ENCODE results near the gene BOD1L1. TPM values are rescaled to one million over a fixed set of nuclear protein-coding genes. Genes with fewer than 3 reads are reported as not detected.

BOD1L1 gene
- polyA plus RNA-seq, 2 donors, result 8.0 to 9.0 TPM

- Histone ChIP-seq H3K27me3 (ENCODE audit: control insufficient read depth in 1 of 2, insufficient read depth in 2 of 2, low read length in 2 of 2) (peaks cover 19 to 42% of the 10 kb centered on the region in 2 donors), H3K9me3 (ENCODE audit: control insufficient read depth in 2 of 2, insufficient read depth in 1 of 2, low read depth in 1 of 2, low read length in 1 of 2) (peaks cover 10 to 11% of the 10 kb centered on the region in 2 donors), H3K27ac (ENCODE audit: low read depth in 2 of 2, low read length in 1 of 2) (no peak overlapping the region), H3K36me3 (ENCODE audit: control insufficient read depth in 2 of 2, insufficient read depth in 2 of 2, low read length in 1 of 2) (no peaks in the 10 kb centered on the region), H3K4me1 (ENCODE audit: control insufficient read depth in 2 of 2, insufficient read depth in 2 of 2, low read length in 1 of 2) (peaks cover 4 to 7% of the 10 kb centered on the region in 2 donors), H3K4me3 (ENCODE audit: low read depth in 1 of 2, low read length in 2 of 2) (no peak overlapping the region)
- WGBS, 2 donors, result 17 to 30% methylated on average over 10 of the region's 10 CpGs
Measured at GRCh38 chr4:13537832-13538177, 89.7 kb downstream of the BOD1L1 start.

- Histone ChIP-seq H3K4me3 (ENCODE audit: low read depth in 1 of 2, low read length in 2 of 2) (no peak overlapping the region), H3K27me3 (ENCODE audit: control insufficient read depth in 1 of 2, insufficient read depth in 2 of 2, low read length in 2 of 2) (peaks cover 19 to 41% of the 10 kb centered on the region in 2 donors), H3K9me3 (ENCODE audit: control insufficient read depth in 2 of 2, insufficient read depth in 1 of 2, low read depth in 1 of 2, low read length in 1 of 2) (peaks cover 6 to 10% of the 10 kb centered on the region in 2 donors), H3K4me1 (ENCODE audit: control insufficient read depth in 2 of 2, insufficient read depth in 2 of 2, low read length in 1 of 2) (peaks cover 4 to 5% of the 10 kb centered on the region in 2 donors), H3K27ac (ENCODE audit: low read depth in 2 of 2, low read length in 1 of 2) (no peak overlapping the region), H3K36me3 (ENCODE audit: control insufficient read depth in 2 of 2, insufficient read depth in 2 of 2, low read length in 1 of 2) (no peaks in the 10 kb centered on the region)
- WGBS, 2 donors, result 16 to 31% methylated on average over 34 of the region's 34 CpGs
Measured at GRCh38 chr4:13537011-13537831, 90.3 kb downstream of the BOD1L1 start.

GRCh38 chr4:13536607-13537006, 90.9 kb downstream of the BOD1L1 start:
- Histone ChIP-seq H3K36me3 (ENCODE audit: control insufficient read depth in 2 of 2, insufficient read depth in 2 of 2, low read length in 1 of 2) (no peaks in the 10 kb centered on the region), H3K27ac (ENCODE audit: low read depth in 2 of 2, low read length in 1 of 2) (no peak overlapping the region), H3K27me3 (ENCODE audit: control insufficient read depth in 1 of 2, insufficient read depth in 2 of 2, low read length in 2 of 2) (peaks cover 19 to 44% of the 10 kb centered on the region in 2 donors), H3K9me3 (ENCODE audit: control insufficient read depth in 2 of 2, insufficient read depth in 1 of 2, low read depth in 1 of 2, low read length in 1 of 2) (peaks cover 6 to 10% of the 10 kb centered on the region in 2 donors), H3K4me1 (ENCODE audit: control insufficient read depth in 2 of 2, insufficient read depth in 2 of 2, low read length in 1 of 2) (peaks cover 0 to 5% of the 10 kb centered on the region in 2 donors), H3K4me3 (ENCODE audit: low read depth in 1 of 2, low read length in 2 of 2) (no peak overlapping the region)
- WGBS, 2 donors, result 39 to 41% methylated on average over 6 of the region's 6 CpGs

- Histone ChIP-seq H3K36me3 (ENCODE audit: control insufficient read depth in 2 of 2, insufficient read depth in 2 of 2, low read length in 1 of 2) (no peaks in the 10 kb centered on the region), H3K9me3 (ENCODE audit: control insufficient read depth in 2 of 2, insufficient read depth in 1 of 2, low read depth in 1 of 2, low read length in 1 of 2) (peaks cover 6 to 10% of the 10 kb centered on the region in 2 donors), H3K27ac (ENCODE audit: low read depth in 2 of 2, low read length in 1 of 2) (no peak overlapping the region), H3K4me1 (ENCODE audit: control insufficient read depth in 2 of 2, insufficient read depth in 2 of 2, low read length in 1 of 2) (peaks cover 0 to 8% of the 10 kb centered on the region in 2 donors), H3K27me3 (ENCODE audit: control insufficient read depth in 1 of 2, insufficient read depth in 2 of 2, low read length in 2 of 2) (peaks cover 19 to 46% of the 10 kb centered on the region in 2 donors), H3K4me3 (ENCODE audit: low read depth in 1 of 2, low read length in 2 of 2) (no peak overlapping the region)
- 5 to 6% methylated on average over 39 of the region's 39 CpGs for WGBS, 2 donors
Measured at GRCh38 chr4:13535708-13536361, 91.7 kb downstream of the BOD1L1 start.

- no peak overlapping the region for H3K27ac ChIP-seq (ENCODE audit: low read depth in 2 of 2, low read length in 1 of 2)
- no peaks in the 10 kb centered on the region for H3K36me3 ChIP-seq (ENCODE audit: control insufficient read depth in 2 of 2, insufficient read depth in 2 of 2, low read length in 1 of 2)
- H3K4me3 ChIP-seq (ENCODE audit: low read depth in 1 of 2, low read length in 2 of 2), result no peak overlapping the region
- peaks cover 0 to 8% of the 10 kb centered on the region in 2 donors for H3K4me1 ChIP-seq (ENCODE audit: control insufficient read depth in 2 of 2, insufficient read depth in 2 of 2, low read length in 1 of 2)
- WGBS, 2 donors, result 13 to 15% methylated on average over 18 of the region's 18 CpGs
- H3K9me3 ChIP-seq (ENCODE audit: control insufficient read depth in 2 of 2, insufficient read depth in 1 of 2, low read depth in 1 of 2, low read length in 1 of 2), result peaks cover 6 to 10% of the 10 kb centered on the region in 2 donors
- H3K27me3 ChIP-seq (ENCODE audit: control insufficient read depth in 1 of 2, insufficient read depth in 2 of 2, low read length in 2 of 2), result peaks cover 19 to 46% of the 10 kb centered on the region in 2 donors
Measured at GRCh38 chr4:13535118-13535517, 92.4 kb downstream of the BOD1L1 start.

GRCh38 chr4:13534344-13535063, 93.0 kb downstream of the BOD1L1 start:
- WGBS, 2 donors, result 7 to 12% methylated on average over 32 of the region's 32 CpGs
- no peak overlapping the region for H3K27ac ChIP-seq (ENCODE audit: low read depth in 2 of 2, low read length in 1 of 2)

DNA sequence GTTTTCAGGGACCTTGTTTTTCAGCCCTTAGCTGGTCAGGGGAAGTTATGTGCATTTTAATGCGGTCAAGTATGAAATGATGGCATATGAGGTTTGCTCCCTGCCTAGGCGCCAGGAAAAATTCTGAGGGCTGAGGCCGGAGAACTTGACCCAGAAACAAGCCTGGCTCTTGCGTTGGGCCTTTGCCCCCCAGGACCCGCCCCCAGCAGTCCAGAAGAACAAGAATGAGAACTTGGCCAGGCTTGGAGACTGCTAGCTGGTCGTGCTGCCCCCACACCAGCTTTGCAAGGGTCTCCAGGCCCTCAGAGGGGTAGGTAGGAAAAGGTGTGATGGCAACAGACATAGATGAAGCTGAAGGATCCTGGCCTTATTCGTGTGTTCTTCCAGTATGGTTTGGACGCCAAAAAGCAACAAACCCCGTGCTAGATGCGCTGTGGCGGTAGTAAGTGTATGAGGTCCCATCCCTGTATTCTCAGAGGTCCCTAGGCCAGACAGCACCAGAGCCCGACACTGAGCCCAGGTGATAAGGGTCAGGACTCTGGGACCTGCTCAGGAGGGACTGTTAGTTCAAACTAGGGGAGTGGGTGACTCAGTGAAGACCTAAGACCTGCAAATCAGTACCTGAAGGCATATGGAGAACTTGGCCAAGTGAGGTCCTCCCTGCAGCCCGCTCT, 93.7 kb downstream of the BOD1L1 start:
- H3K27ac ChIP-seq (ENCODE audit: low read depth in 2 of 2, low read length in 1 of 2), result no peak overlapping the region
- no peaks in the 10 kb centered on the region for H3K36me3 ChIP-seq (ENCODE audit: control insufficient read depth in 2 of 2, insufficient read depth in 2 of 2, low read length in 1 of 2)
- 12 to 32% methylated on average over 13 of the region's 13 CpGs for WGBS, 2 donors
- no peak overlapping the region for H3K4me3 ChIP-seq (ENCODE audit: low read depth in 1 of 2, low read length in 2 of 2)
- H3K9me3 ChIP-seq (ENCODE audit: control insufficient read depth in 2 of 2, insufficient read depth in 1 of 2, low read depth in 1 of 2, low read length in 1 of 2), result peaks cover 6 to 11% of the 10 kb centered on the region in 2 donors
- H3K27me3 ChIP-seq (ENCODE audit: control insufficient read depth in 1 of 2, insufficient read depth in 2 of 2, low read length in 2 of 2), result peaks cover 19 to 45% of the 10 kb centered on the region in 2 donors
- peaks cover 0 to 13% of the 10 kb centered on the region in 2 donors for H3K4me1 ChIP-seq (ENCODE audit: control insufficient read depth in 2 of 2, insufficient read depth in 2 of 2, low read length in 1 of 2)

More at GRCh38 chr4:13534344-13535063, 93.0 kb downstream of the BOD1L1 start:
- H3K9me3 ChIP-seq (ENCODE audit: control insufficient read depth in 2 of 2, insufficient read depth in 1 of 2, low read depth in 1 of 2, low read length in 1 of 2), result peaks cover 6 to 10% of the 10 kb centered on the region in 2 donors
- no peaks in the 10 kb centered on the region for H3K36me3 ChIP-seq (ENCODE audit: control insufficient read depth in 2 of 2, insufficient read depth in 2 of 2, low read length in 1 of 2)
- peaks cover 19 to 43% of the 10 kb centered on the region in 2 donors for H3K27me3 ChIP-seq (ENCODE audit: control insufficient read depth in 1 of 2, insufficient read depth in 2 of 2, low read length in 2 of 2)
- no peak overlapping the region for H3K4me3 ChIP-seq (ENCODE audit: low read depth in 1 of 2, low read length in 2 of 2)
- peaks cover 0 to 10% of the 10 kb centered on the region in 2 donors for H3K4me1 ChIP-seq (ENCODE audit: control insufficient read depth in 2 of 2, insufficient read depth in 2 of 2, low read length in 1 of 2)

GRCh38 chr4:13531625-13531998, 95.9 kb downstream of the BOD1L1 start:
- Histone ChIP-seq H3K27me3 (ENCODE audit: control insufficient read depth in 1 of 2, insufficient read depth in 2 of 2, low read length in 2 of 2) (peaks cover 11 to 37% of the 10 kb centered on the region in 2 donors), H3K4me3 (ENCODE audit: low read depth in 1 of 2, low read length in 2 of 2) (no peak overlapping the region)
- 31 to 45% methylated on average over 8 of the region's 8 CpGs for whole genome bisulfite sequencing, 2 donors

More at GRCh38 chr4:13531625-13531998, 95.9 kb downstream of the BOD1L1 start:
- H3K9me3 ChIP-seq (ENCODE audit: control insufficient read depth in 2 of 2, insufficient read depth in 1 of 2, low read depth in 1 of 2, low read length in 1 of 2), result peaks cover 4 to 7% of the 10 kb centered on the region in 2 donors
- peaks cover 5 to 14% of the 10 kb centered on the region in 2 donors for H3K4me1 ChIP-seq (ENCODE audit: control insufficient read depth in 2 of 2, insufficient read depth in 2 of 2, low read length in 1 of 2)
- H3K27ac ChIP-seq (ENCODE audit: low read depth in 2 of 2, low read length in 1 of 2), result no peak overlapping the region
- H3K36me3 ChIP-seq (ENCODE audit: control insufficient read depth in 2 of 2, insufficient read depth in 2 of 2, low read length in 1 of 2), result no peaks in the 10 kb centered on the region

All from esophagus (tissue), 2 donors.